GM12878 (cell line): ENCODE data around the gene ACTR5. TPM values are rescaled to one million over a fixed set of nuclear protein-coding genes. Genes with fewer than 3 reads are reported as not detected.

Experiments
- ATAC-seq: fragments of 200-7000 bp; cut with Tn5 transposase; 3 replicates; pipeline ENCODE4 v1.9.1; 2020; ENCODE audit warnings: mild to moderate bottlenecking, moderate library complexity
- BruUV-seq: library from RNA; stranded (reverse); fragments of 400-500 nt; replicated peaks from 2 replicates; lab custom pipeline; 2021; lab: Mats Ljungman, UMichigan
- CTCF ChIA-PET: fragments of 300-600 bp; sonication (Branson Sonifier 250); formaldehyde crosslinking; extraction: SDS; loops from one replicate; lab custom pipeline; 2021; ENCODE audit warnings: inconsistent platforms; lab: Yijun Ruan, JAX
- POLR2A ChIA-PET: fragments of 350-600 bp; formaldehyde crosslinking; extraction: SDS; loops from one replicate; lab custom pipeline; 2021; ENCODE audit warnings: inconsistent platforms; lab: Charles Lee
- RAD21 ChIA-PET: fragments of 300-600 bp; sonication (Branson Sonifier 250); formaldehyde crosslinking; loops from one replicate; lab custom pipeline; 2023; ENCODE audit warnings: antibody characterized with exemption; ENCODE audit not compliant: unreplicated experiment; lab: Charles Lee
- SMC1A ChIA-PET: fragments of 300-600 bp; sonication (Branson Sonifier 250); formaldehyde crosslinking; loops from one replicate; lab custom pipeline; 2023; ENCODE audit not compliant: unreplicated experiment, uncharacterized antibody; lab: Charles Lee
- DNase-seq: peaks from one replicate; pipeline ENCODE4 v3.0.0-alpha.2; 2011; ENCODE audit warnings: low read depth, low spot score
- FAIRE-seq: peaks from 3 replicates; lab custom pipeline; 2011; peaks lifted over from hg19 to GRCh38; lab: Jason Lieb, UNC
- H2AFZ ChIP-seq: 2 replicates; pipeline ENCODE4 v1.6.0; 2011; ENCODE audit warnings: low read depth, low read length, control low read depth; ENCODE audit not compliant: control insufficient read depth
- H3K27ac ChIP-seq: 2 replicates; pipeline ENCODE4 v1.5.1; 2011; ENCODE audit warnings: control low read depth; ENCODE audit not compliant: control insufficient read depth, insufficient read depth
- H3K27me3 ChIP-seq, 2 experiments: replicated peaks in 1 of 2; 2 replicates each; pipeline versions ENCODE4 v1.6.0 to v1.6.1; 2011; ENCODE audit warnings: low read length in 1 of 2; ENCODE audit not compliant: control insufficient read depth in 2 of 2, insufficient read depth in 2 of 2
- H3K36me3 ChIP-seq, 2 experiments: 2 replicates each; pipeline ENCODE4 v1.5.1; 2011; ENCODE audit warnings: low read length in 1 of 2; ENCODE audit not compliant: control insufficient read depth in 2 of 2, insufficient read depth in 2 of 2
- H3K4me1 ChIP-seq: 2 replicates; pipeline ENCODE4 v1.6.1; 2011; ENCODE audit warnings: mild to moderate bottlenecking, low read length, moderate library complexity, mixed read lengths; ENCODE audit not compliant: control insufficient read depth, insufficient read depth
- H3K4me2 ChIP-seq: 2 replicates; pipeline ENCODE4 v1.6.0; 2011; ENCODE audit warnings: control low read depth; ENCODE audit not compliant: control insufficient read depth, insufficient read depth
- H3K4me3 ChIP-seq: fragments of 200-600 bp; sonication (generic); 2 replicates; pipeline ENCODE4 v1.5.1; 2016
- H3K79me2 ChIP-seq: 2 replicates; pipeline ENCODE4 v1.6.0; 2011; ENCODE audit warnings: low read length; ENCODE audit not compliant: control insufficient read depth, insufficient read depth
- H3K9ac ChIP-seq: 2 replicates; pipeline ENCODE4 v1.8.0; 2011; ENCODE audit warnings: low read length, control low read depth, mixed read lengths; ENCODE audit not compliant: control insufficient read depth, insufficient read depth
- H3K9me3 ChIP-seq: replicated peaks from 3 replicates; pipeline ENCODE4 v1.5.1; 2011; ENCODE audit warnings: mild to moderate bottlenecking, low read length; ENCODE audit not compliant: control insufficient read depth, insufficient read depth
- H4K20me1 ChIP-seq: 2 replicates; pipeline ENCODE4 v1.6.0; 2011; ENCODE audit not compliant: control insufficient read depth, insufficient read depth
- BRCA1 ChIP-seq: IDR thresholded peaks from 2 replicates; pipeline ENCODE4 v1.6.1; 2011; ENCODE audit warnings: low read depth, low read length, improper control_type of control experiment
- CHD2 ChIP-seq: IDR thresholded peaks from 2 replicates; pipeline ENCODE4 v1.6.1; 2011; ENCODE audit warnings: low read depth, low read length, improper control_type of control experiment, borderline replicate concordance
- HSF1 ChIP-seq: fragments of 150-350 bp; IDR thresholded peaks from 2 replicates; pipeline ENCODE4 v1.6.1; 2014; ENCODE audit warnings: mild to moderate bottlenecking, low read depth, low read length
- NFYA ChIP-seq: IDR thresholded peaks from 2 replicates; pipeline ENCODE4 v1.6.1; 2011; ENCODE audit warnings: low read depth, mild to moderate bottlenecking, low read length, improper control_type of control experiment, borderline replicate concordance
- NKRF ChIP-seq: fragments of 450-650 bp; conservative IDR thresholded peaks from 2 replicates; pipeline ENCODE4 v1.6.1; 2017; ENCODE audit warnings: mild to moderate bottlenecking, moderate library complexity
- SPI1 ChIP-seq: IDR thresholded peaks from 2 replicates; pipeline ENCODE4 v1.6.1; 2011; ENCODE audit warnings: low read depth, mild to moderate bottlenecking, low read length, moderate library complexity, borderline replicate concordance; ENCODE audit not compliant: insufficient read depth
- SUZ12 ChIP-seq: fragments of 200-600 bp; sonication (generic); IDR thresholded peaks from one replicate; pipeline ENCODE4 v1.6.1; 2018; ENCODE audit warnings: antibody characterized with exemption, mild to moderate bottlenecking; ENCODE audit not compliant: unreplicated experiment
- ZBTB40 ChIP-seq: fragments of 450-650 bp; IDR thresholded peaks from 2 replicates; pipeline ENCODE4 v1.6.1; 2016; ENCODE audit warnings: mild to moderate bottlenecking, moderate library complexity, borderline replicate concordance
- ZNF384 ChIP-seq: IDR thresholded peaks from 2 replicates; pipeline ENCODE4 v1.6.1; 2012; ENCODE audit warnings: low read depth, mild to moderate bottlenecking, low read length, improper control_type of control experiment, borderline replicate concordance
- ZNF687 ChIP-seq: fragments of 450-650 bp; IDR thresholded peaks from 2 replicates; pipeline ENCODE4 v1.6.1; 2017; ENCODE audit warnings: mild to moderate bottlenecking, moderate library complexity
- WGBS: methylation state at CpG from one replicate; pipeline ENCODE4 v1.1.6; 2016; ENCODE audit warnings: low lambda C conversion rate; ENCODE audit not compliant: insufficient replicate concordance, insufficient coverage; ENCODE audit errors: missing lambda C conversion rate; 5-methylcytosine and 5-hydroxymethylcytosine counted together
- in situ Hi-C: fragments of 300-500 bp; cut with MboI; formaldehyde crosslinking; loops from 9 replicates; pipeline ENCODE4 v1.14.3; 2018; ENCODE audit warnings: mixed read lengths
- intact Hi-C: fragments of 100-400 bp; cut with micrococcal nuclease; formaldehyde crosslinking; loops from one replicate; pipeline ENCODE4 v1.14.2; 2022; ENCODE audit not compliant: unreplicated experiment
- polyA plus RNA-seq, 11 experiments: library from polyadenylated mRNA; depleted of rRNA in 4 of 11; unstranded in 6 of 11; stranded (reverse) in 5 of 11; fragments of >200 nt; fragmentation: Nextera tagmentation in 4 of 11; fragmentation: Illumina TruSeq in 1 of 11; extraction: Ambion mirVana in 4 of 11; extraction: Trizol in 1 of 11; gene quantifications; 1 replicate in 1 of 11; 2 replicates in 10 of 11; pipeline versions ENCODE4 v1.2.1 to v1.2.3, GENCODE V29; 2011 to 2016; ENCODE audit warnings: inconsistent platforms in 2 of 11, missing spikeins in 2 of 11, low read depth in 1 of 11
- total RNA-seq, 4 experiments: library from RNA; depleted of rRNA in 3 of 4; stranded (reverse); fragments of >200 nt in 3 of 4; fragmentation: Illumina TruSeq in 1 of 4; extraction: Trizol in 1 of 4; gene quantifications; 2 replicates each; pipeline versions ENCODE4 v1.2.1 to v1.2.3, GENCODE V29; 2013 to 2021

The ACTR5 gene
- total and polyA plus RNA-seq, 10 of the 15 experiments (the other 5 are each of a cell fraction or from before 2014, with no cell fraction given), result 0.52 to 14.7 (median 8.8) TPM

GRCh38 chr20:38724626-38725147, 23.6 kb upstream of the ACTR5 start:
- in situ Hi-C loops (no loop called here), intact Hi-C loops (no loop called here)
- WGBS, result 44% methylated on average over 31 of the region's 46 CpGs
- RAD21 ChIA-PET, result interaction anchor here (1.1 kb wide), 1 partner anchor 154 kb away, joined by 3 read pairs; no protein-coding TSS in a partner anchor
- H3K27me3 ChIP-seq, result peaks cover 42 to 65% of the 10 kb centered on the region in 2 experiments
- SMC1A ChIA-PET, result interaction anchor here (0.9 to 2.2 kb wide), 4 partner anchors 9 to 210 kb away, joined by 3 to 10 read pairs (median 5); no protein-coding TSS in a partner anchor
- H2AFZ ChIP-seq, result no peak overlapping the region
- no TSS peak for BruUV-seq
- peaks cover 7% of the 10 kb centered on the region; the same call in 2 of the 3 replicates for H3K9me3 ChIP-seq
- no peaks in the 10 kb centered on the region for H3K36me3 ChIP-seq
- no peak for FAIRE-seq
- POLR2A ChIA-PET, result no interaction called here
- H3K4me2 ChIP-seq, result 0 out of 2 replicates have a peak overlapping the region, but pooled peaks have one; percentile 41
- no peak overlapping the region; the same call in 1 of the 2 replicates for H3K4me3 ChIP-seq
- no peak for DNase-seq
- no peak for ATAC-seq
- H3K9ac ChIP-seq, result no peak overlapping the region
- H3K79me2 ChIP-seq, result no peaks in the 10 kb centered on the region
- CTCF ChIA-PET, result interaction anchor here (2.2 to 2.3 kb wide), 2 partner anchors 27 to 169 kb away, joined by 19 to 22 read pairs; no protein-coding TSS in a partner anchor
- peaks cover 8% of the 10 kb centered on the region for H3K4me1 ChIP-seq
- no peaks in the 10 kb centered on the region for H4K20me1 ChIP-seq
- no peak overlapping the region for H3K27ac ChIP-seq
- TF ChIP-seq NKRF (no peak), NFYA (no peak), CHD2 (no peak), BRCA1 (no peak), ZBTB40 (no peak), ZNF687 (no peak), HSF1 (no peak), SUZ12 (no peak), SPI1 (no peak), ZNF384 (no peak)
